Measurements from ENCODE around the gene PNN. TPM values are rescaled to one million over a fixed set of nuclear protein-coding genes. Genes with fewer than 3 reads are reported as not detected.

PNN gene
- total RNA-seq, 1 experiment from 2014 or later: 167 TPM

DNA sequence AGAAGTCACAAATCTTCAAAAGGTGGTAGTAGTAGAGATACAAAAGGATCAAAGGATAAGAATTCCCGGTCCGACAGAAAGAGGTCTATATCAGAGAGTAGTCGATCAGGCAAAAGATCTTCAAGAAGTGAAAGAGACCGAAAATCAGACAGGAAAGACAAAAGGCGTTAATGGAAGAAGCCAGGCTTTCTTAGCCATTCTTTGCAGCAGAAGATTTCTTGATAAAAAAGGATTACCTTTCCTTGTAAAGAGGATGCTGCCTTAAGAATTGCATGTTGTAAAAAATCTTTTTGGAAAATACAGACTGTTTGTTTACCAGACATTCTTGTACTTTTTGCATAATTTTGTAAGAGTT, 6.6 kb downstream of the PNN start:
- Histone ChIP-seq H4K91ac (ENCODE audit: insufficient read length, low read depth, low read length) (no peak overlapping the region), H2BK5ac (ENCODE audit: insufficient read length, low read length) (no peak overlapping the region), H4K20me1 (ENCODE audit: control insufficient read depth, insufficient read depth, insufficient read length) (no peaks in the 10 kb centered on the region), H3K4me2 (ENCODE audit: insufficient read depth, insufficient read length, low read length) (no peak overlapping the region), H3T11ph (ENCODE audit: low read length) (no peak overlapping the region), H3K18ac (ENCODE audit: insufficient read length, low read depth, low read length) (no peak overlapping the region), H3K4me1 (ENCODE audit: insufficient read depth, low read length) (no peaks in the 10 kb centered on the region), H3K56ac (ENCODE audit: insufficient read length, low read depth, low read length) (no peak overlapping the region), H3K79me2 (ENCODE audit: insufficient read depth, low read length) (peaks cover 2% of the 10 kb centered on the region; the same call in 1 of the 2 replicates), H4K5ac (ENCODE audit: insufficient read length, low read depth, low read length) (no peak overlapping the region), H3K23me2 (ENCODE audit: insufficient read length, low read depth, low read length, poor library complexity, severe bottlenecking) (no peaks in the 10 kb centered on the region), H3K14ac (ENCODE audit: insufficient read depth, low read length) (no peak overlapping the region), H3K27me3 (ENCODE audit: insufficient read depth, low read length) (no peaks in the 10 kb centered on the region), H3K4ac (ENCODE audit: low read depth, low read length) (no peak overlapping the region), H3K79me1 (ENCODE audit: insufficient read depth, low read depth, low read length, poor library complexity, severe bottlenecking) (peaks cover 3% of the 10 kb centered on the region), H4K8ac (replicated peaks; ENCODE audit: insufficient read length, low read depth, low read length) (no peak overlapping the region), H3K9me3 (ENCODE audit: control insufficient read depth, low read depth, low read length) (no peaks in the 10 kb centered on the region), H3K9ac (ENCODE audit: extremely low read depth, insufficient read length, low read length) (no peak overlapping the region), H2BK20ac (ENCODE audit: low read depth, low read length, poor library complexity, severe bottlenecking) (no peak overlapping the region), H2BK15ac (ENCODE audit: low read depth, low read length) (no peak overlapping the region), H3K27ac (ENCODE audit: insufficient read length, low read depth, low read length) (no peak overlapping the region), H3K23ac (ENCODE audit: insufficient read length, low read depth, low read length) (no peak overlapping the region), H2AFZ (ENCODE audit: low read length) (no peak overlapping the region), H2BK120ac (ENCODE audit: low read depth, low read length, poor library complexity, severe bottlenecking) (no peak overlapping the region), H2BK12ac (ENCODE audit: insufficient read length, low read depth, low read length) (no peak overlapping the region), H2AK5ac (ENCODE audit: insufficient read length, low read length) (no peak overlapping the region)
- Mint-ChIP-seq H3K36me3 (ENCODE audit: insufficient read depth in 1 of 3, low read depth in 3 of 3) (peaks cover 10 to 44% (median 24%) of the 10 kb centered on the region in 3 experiments), H3K27me3 (ENCODE audit: low read depth) (no peaks in the 10 kb centered on the region), H3K4me3 (no peak overlapping the region), H3K27ac (no peak overlapping the region), H3K4me1 (peaks cover 13 to 19% of the 10 kb centered on the region in 2 experiments), H3K9me3 (no peaks in the 10 kb centered on the region)
- DNase-seq: no peak
- TF ChIP-seq, protein P1, sequence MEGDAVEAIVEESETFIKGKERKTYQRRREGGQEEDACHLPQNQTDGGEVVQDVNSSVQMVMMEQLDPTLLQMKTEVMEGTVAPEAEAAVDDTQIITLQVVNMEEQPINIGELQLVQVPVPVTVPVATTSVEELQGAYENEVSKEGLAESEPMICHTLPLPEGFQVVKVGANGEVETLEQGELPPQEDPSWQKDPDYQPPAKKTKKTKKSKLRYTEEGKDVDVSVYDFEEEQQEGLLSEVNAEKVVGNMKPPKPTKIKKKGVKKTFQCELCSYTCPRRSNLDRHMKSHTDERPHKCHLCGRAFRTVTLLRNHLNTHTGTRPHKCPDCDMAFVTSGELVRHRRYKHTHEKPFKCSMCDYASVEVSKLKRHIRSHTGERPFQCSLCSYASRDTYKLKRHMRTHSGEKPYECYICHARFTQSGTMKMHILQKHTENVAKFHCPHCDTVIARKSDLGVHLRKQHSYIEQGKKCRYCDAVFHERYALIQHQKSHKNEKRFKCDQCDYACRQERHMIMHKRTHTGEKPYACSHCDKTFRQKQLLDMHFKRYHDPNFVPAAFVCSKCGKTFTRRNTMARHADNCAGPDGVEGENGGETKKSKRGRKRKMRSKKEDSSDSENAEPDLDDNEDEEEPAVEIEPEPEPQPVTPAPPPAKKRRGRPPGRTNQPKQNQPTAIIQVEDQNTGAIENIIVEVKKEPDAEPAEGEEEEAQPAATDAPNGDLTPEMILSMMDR (conservative IDR thresholded peaks at IDR 0.05): no peak
- no CpG with 5 or more reads among the region's 5 CpGs for WGBS (ENCODE audit: extremely low coverage, insufficient read length, low lambda C conversion rate)

Measured in H9 (cell line).